Activated effector memory CD4-positive, alpha-beta T cell treated with anti-CD3 and anti-CD28 coated beads, Interleukin-2, amount 50 U/mL, for 16 hours (primary cell): ENCODE results near the gene NUBP1.
"Not testable (repeated sequence)": the region's sequence is repeated elsewhere in the genome, so short reads cannot be mapped to it uniquely, and the experiment has no call there.

Source experiments
- DNase-seq: peaks from one replicate; pipeline ENCODE4 v3.0.0-alpha.2; 2020

Gene NUBP1

DNA sequence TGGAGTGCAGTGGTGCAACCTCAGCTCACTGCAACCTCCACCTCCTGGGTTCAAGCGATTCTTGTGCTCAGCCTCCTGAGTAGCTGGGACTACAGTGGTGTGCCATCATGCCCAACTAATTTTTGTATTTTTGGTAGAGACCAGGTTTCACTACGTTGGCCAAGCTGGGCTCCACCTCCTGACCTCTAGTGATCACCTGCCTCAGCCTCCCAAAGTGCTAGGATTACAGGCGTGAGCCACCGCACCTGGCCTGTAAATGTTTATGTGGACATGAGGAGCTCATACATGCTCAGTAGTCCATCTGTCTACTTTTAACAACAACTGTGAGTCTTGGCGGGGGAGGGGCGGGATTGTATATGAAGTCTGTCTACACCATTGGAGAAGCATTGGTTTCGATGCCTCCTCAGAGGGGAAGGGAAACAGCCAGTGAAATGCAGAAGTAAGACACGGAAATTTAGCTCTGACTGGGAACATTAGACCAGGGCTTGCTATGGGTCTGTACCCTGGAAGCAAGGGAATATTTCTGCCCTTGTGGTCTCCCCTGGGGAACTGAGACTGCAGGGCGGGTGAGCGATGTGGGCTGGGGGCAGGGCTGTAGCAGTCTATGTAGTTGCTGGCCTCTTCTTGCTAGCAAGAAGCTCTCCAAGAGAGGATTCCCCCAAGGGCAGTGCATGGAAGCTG, 9.3 kb downstream of the NUBP1 start:
- no peak for DNase-seq

GRCh38 chr16:10753670-10754069, 10.0 kb downstream of the NUBP1 start:
- no peak for DNase-seq

DNA sequence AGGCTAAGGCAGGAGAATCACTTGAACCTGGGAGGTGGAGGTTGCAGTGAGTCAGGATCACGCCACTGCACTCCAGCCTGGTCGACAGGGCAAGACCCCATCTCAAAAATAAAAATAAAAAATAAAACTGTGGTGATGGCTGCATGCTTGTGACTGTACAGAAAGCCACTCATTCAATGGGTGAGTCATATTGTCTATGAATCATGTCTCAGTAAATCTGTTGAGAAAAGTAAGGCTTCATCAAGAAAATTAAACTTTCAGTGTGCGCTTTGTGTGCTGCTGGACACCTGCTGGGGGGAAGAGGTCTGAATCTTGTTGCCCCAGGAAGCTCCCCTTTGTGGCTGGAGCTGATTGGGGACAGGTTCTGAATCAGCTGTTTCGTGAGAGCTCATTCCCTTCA, 11.3 kb downstream of the NUBP1 start:
- DNase-seq = no peak

DNA sequence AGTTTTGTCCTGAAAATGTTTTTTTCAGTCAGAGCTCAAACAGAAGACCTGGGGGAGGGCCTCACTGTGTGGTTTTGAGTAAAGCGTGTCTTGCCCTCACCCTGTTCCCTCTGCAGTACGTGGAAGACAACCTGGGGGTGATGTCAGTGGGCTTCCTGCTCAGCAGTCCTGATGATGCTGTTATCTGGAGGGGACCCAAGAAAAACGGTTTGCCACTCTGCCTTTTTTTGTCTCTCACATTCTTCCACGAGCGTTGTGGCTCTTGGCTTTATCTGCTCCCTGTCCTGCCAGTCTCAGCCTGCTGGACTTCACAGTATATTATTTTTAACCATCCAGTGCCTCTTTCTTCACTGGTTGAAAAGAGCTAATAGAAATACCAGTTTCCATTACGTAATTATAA, 12.9 kb downstream of the NUBP1 start:
- DNase-seq = no peak

DNA sequence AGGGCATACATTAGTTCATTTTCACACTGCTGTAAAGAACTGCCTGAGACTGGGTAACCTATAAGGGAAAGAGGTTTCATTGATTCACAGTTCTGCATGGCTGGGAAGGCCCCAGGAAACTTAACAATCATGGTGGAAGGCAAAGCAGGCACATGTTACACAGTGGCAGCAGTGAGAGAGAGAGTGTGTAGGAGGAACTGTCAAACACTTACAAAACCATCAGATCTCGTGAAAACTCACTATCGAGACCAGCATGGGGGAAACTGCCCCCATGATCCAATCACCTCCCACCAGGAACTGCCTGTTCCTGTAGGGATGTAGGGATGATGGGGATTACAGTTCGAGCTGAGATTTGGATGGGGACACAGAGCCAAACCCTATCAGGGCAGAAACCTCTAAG, 17.2 kb downstream of the NUBP1 start:
- no peak for DNase-seq

DNA sequence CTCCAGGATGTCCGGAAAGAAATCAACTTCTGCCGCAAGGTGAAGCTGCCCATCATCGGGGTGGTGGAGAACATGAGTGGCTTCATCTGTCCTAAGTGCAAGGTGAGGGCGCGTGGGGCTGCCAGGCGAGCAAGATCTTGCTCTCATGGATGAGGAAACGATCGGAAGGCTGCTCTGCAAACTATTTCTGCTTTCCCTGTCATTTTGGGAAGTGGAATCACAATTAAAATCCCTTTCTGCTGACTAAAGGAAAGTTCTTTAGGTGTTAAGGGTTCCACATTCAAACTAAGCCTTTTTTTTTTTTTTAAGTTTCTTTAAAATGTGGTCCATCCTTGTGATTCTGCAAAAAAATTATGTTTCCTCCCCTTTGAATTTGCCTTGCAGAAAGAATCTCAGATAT, 17.7 kb downstream of the NUBP1 start:
- no peak for DNase-seq

DNA sequence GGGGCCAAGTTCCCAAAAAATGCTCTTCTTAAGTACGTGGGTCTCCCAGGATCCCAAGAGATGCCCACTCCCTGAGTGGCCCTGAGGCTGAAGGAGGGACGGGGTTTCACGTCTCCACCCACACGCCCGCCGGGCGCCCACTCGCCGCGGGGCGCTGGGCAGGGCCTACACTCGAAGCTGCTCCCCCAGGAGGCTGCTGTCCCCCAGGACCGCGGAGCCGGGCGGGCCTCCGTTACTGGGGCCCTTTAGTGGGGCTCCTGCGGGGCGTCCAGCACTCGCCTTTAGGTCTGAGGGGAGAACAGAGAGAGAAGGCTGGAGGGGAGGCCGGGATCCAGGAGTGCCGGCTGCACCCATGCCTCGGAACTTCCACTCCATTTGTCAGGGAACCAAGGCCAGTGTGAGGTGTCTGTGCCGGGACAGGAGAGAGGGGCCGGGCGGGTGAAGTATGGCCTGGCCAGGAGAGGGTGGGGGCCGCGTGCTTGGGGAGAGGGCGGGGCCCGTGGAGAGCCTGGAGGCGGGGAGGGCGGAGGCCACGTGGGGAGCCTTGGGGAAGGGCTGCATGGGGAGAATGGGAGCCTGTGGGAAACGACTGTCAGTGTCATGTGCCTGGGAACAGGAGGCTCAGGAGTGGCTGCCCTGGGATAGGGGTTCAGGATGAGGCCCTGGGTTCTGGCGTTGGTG, 18.8 kb downstream of the NUBP1 start:
- DNase-seq = no peak

GRCh38 chr16:10763456-10763855, 19.8 kb downstream of the NUBP1 start:
- DNase-seq = no peak

DNA sequence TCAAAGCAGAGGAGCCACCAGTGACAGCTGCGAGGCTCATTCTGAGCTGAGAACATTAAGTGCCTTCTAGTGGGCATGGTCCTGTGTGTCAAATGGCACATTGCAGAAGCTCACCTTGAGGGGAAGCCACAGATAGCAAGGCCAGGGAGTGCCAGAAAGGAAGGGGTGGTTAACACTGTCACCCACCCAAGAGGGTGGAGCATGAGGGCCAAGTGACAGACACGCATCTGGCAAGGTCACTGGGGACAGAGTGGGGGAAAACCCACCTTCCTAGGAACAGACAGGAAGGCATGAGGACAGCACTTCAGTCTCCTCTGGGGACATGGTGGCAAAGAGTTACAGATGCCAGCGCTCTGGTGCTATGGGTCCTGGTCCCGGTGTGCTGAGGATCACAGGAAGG, 22.1 kb downstream of the NUBP1 start:
- DNase-seq = no peak

- no peak for DNase-seq
Measured at GRCh38 chr16:10767127-10767526, 23.5 kb downstream of the NUBP1 start.

DNA sequence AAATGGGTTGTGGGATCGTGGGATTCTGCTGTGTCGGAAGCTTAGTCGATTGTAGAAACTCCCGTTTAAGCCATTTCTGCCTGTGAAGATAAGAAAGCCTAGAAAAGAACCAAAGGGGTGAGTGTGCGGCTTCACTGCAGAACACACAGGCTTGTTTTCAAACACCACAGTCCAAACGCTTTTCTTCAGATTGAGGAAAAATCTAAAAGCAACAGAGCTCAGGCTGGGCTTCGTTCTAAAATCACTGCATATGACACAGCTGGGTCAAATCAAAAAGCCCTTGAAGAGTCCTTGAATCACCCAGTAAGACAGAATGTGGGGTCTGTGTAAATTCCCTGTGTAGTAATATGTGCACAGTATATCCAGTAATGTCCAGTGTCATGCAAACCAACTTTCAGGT, 25.7 kb downstream of the NUBP1 start:
- DNase-seq = no peak

DNA sequence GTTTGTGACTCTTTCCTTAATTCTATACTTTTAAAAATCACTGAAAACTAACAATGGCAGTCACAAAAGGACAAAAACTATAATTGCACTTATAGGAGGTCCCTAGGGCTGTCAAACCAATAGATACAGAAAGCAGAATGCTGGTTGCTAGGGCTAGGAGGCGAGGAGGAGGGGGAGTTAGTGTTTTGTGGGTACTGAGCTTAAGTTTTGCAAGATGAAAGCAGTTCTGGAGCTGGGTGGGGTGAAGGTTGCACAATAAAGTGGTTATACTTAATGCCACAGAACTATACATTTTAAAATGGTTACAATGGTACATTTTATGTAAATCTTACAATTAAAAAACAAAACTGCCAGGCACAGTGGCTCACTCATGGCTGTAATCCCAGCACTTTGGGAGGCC, 27.3 kb downstream of the NUBP1 start:
- DNase-seq = no peak

GRCh38 chr16:10776280-10776679, 32.6 kb downstream of the NUBP1 start:
- DNase-seq = no peak

DNA sequence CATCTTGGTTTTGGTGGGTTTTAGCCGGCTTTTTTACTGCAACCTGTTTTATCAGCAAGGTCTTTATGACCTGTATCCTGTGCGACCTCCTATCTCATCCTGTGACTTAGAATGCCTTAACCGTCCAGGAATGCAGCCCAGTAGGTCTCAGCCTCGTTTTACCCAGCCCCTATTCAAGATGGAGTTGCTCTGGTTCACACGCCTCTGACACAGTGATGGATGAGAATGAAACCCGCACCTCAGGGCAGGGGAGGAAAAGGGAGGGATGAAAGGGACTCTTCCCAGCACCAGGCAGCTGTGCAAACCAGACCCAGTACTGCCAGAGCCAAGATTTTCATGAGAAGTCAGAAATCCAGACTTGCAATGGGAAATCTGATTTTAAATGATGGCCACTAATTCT, 33.3 kb downstream of the NUBP1 start:
- DNase-seq = not testable (repeated sequence)

DNA sequence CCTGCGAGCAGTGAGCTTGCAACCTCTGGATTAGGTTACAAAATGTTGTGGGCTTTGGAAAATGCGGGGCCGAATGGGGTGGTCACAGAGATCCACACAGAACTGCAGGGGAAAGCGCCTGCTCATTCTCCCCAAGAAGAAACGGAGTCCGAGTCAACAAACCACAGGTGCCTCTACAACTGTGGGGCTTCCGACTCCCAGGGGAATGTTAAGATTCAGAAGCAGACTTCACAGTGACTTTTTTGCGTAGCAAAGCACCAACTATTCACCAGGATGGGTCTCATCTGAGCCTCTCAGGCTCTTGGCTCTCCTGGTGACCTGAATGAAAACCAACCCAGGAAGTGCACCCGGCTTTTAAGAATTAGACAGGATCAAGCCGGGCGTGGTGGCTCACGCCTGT, 33.7 kb downstream of the NUBP1 start:
- no peak for DNase-seq

GRCh38 chr16:10779908-10780307, 36.3 kb downstream of the NUBP1 start:
- DNase-seq = not testable (repeated sequence)

DNA sequence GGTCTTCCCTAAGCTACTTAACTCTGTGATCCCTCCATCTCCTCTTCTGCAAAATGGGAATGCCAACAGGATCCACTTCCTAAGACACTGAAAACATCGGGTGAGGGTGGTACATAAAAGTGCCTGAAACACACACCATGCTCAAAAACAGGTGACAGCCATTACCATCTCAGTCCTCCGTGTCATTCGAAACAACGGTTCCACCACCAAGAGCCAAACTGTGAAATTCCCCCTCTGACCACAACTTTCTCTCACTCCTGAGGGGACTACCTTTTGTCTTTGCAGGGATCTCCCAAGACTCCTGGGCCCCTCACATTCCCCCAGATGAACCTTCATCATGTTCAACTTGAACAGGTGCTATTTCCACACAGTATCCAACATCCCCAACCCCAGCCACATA, 37.0 kb downstream of the NUBP1 start:
- DNase-seq = no peak

- no peak for DNase-seq
Measured at GRCh38 chr16:10782628-10783027, 39.0 kb downstream of the NUBP1 start.

DNA sequence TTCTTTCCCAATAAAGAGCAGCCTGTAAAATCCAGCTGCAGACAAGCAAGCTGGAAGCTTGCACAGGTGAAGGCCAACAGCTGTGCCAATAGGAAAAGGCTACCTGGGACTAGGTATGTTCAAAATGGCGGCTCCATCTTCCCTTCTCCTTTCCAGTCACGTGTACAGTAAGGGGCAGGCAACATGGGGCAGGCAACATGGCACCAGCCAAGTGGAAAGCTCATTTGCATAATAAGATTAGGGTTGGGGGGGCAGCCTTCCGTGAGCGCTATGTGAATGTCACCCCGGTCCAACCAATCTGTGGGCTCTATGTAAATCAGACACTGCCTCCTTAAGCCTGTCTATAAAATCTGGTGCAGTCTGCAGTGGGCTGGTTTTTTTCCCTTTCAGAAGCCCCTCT, 43.7 kb downstream of the NUBP1 start:
- no peak for DNase-seq

DNA sequence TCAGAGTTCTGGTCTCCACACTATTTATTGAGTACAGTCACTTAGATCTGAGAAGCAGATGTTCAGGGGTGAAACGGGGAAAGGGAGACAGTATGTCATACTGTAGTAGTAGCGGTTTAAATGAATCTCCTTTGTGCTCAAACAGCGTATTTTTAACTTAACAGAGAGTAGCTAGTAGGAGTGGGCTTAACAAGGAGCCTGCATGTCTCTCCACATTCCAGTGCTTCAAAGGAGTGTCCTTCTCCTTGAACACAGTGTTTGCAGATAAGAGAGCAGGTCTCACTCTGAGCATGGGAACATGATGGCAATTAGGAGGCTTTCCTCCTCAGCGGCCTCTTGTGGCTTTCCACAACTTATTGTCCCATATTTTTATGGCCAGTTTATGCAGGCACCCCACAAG, 45.0 kb downstream of the NUBP1 start:
- DNase-seq = not testable (repeated sequence)

DNA sequence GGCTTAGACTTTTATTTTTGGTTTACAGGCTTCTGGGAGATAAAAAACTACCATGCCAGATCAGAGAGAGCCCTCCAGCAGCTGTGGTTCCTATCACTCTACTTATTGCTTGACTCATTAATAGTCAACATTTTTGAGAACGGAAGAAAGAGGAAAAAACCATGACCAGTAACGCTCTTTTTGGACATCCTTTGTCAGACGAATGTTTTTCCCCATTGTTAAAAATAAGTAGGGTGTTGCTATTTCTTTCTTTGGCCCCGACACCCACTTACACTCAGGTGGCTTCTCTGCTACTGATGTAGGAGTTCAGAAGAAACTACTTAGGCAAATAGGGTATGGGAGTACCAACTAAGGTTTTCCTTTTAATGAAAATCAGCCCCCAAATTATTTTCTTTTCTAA, 47.4 kb downstream of the NUBP1 start:
- DNase-seq = no peak

- DNase-seq = no peak
Measured at GRCh38 chr16:10799736-10800135, 56.1 kb downstream of the NUBP1 start.

DNA sequence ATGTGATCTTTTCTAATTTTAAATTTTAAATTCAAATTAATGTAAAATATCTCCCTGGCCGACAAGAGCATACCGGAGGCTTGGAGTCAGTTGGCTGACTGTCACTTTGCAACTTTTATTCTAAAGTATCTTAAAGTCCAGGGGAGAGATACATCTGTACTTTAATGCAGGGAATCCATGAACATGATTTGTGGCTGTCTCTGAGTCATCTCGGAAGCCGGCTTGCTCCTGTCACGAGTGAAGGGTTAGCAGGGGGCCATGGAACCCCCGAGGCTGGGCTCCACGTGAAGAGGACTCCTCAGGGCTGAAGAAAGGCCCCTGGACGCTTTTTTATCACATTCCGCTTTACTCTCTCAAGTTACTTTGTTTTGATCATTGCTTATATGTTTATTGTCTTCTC, 61.7 kb downstream of the NUBP1 start:
- no peak for DNase-seq

- DNase-seq = no peak
Measured at GRCh38 chr16:10806698-10807097, 63.1 kb downstream of the NUBP1 start.

GRCh38 chr16:10808218-10808617, 64.6 kb downstream of the NUBP1 start:
- DNase-seq = no peak
